Measurements from ENCODE around the gene ZNF425.

- TF ChIP-seq CTCF (IDR thresholded peaks at IDR 0.05; ENCODE audit: low read length) (no peak), EZH2 (IDR thresholded peaks at IDR 0.05; ENCODE audit: borderline replicate concordance, low read length) (no peak)
These were observed 24.9 kb upstream of the ZNF425 start for GRCh38 chr7:149150981-149151380.

All from OCI-LY1 (cell line).